Loucy (cell line): ENCODE measurements around the gene INSYN2B.

Experiments
- H2AFZ ChIP-seq: fragments of 200-600 bp; sonication (generic); 2 replicates; pipeline ENCODE4 v1.6.0; 2016; ENCODE audit warnings: antibody characterized with exemption, mild to moderate bottlenecking, low read length, moderate library complexity
- H3F3A ChIP-seq: fragments of 200-600 bp; 2 replicates; pipeline ENCODE4 v1.6.0; 2016; ENCODE audit warnings: antibody characterized with exemption, low read depth, mild to moderate bottlenecking
- H3K27me3 ChIP-seq: fragments of 200-600 bp; sonication (generic); 2 replicates; pipeline ENCODE4 v1.6.1; 2014; ENCODE audit warnings: low read length, mild to moderate bottlenecking; ENCODE audit not compliant: insufficient read depth, poor library complexity, severe bottlenecking
- H3K36me3 ChIP-seq: fragments of 200-600 bp; sonication (generic); 2 replicates; pipeline ENCODE4 v1.6.1; 2016; ENCODE audit warnings: low read length; ENCODE audit not compliant: insufficient read depth
- H3K4me1 ChIP-seq: fragments of 200-600 bp; sonication (generic); 2 replicates; pipeline ENCODE4 v1.5.1; 2014; ENCODE audit warnings: low read length, mild to moderate bottlenecking; ENCODE audit not compliant: insufficient read depth, poor library complexity, severe bottlenecking
- H3K4me2 ChIP-seq: fragments of 200-600 bp; sonication (generic); 2 replicates; pipeline ENCODE4 v1.6.0; 2014; ENCODE audit warnings: antibody characterized with exemption, low read length, low read depth, mild to moderate bottlenecking; ENCODE audit not compliant: poor library complexity, severe bottlenecking
- H3K4me3 ChIP-seq: fragments of 200-600 bp; sonication (generic); 2 replicates; pipeline ENCODE4 v1.5.1; 2014; ENCODE audit warnings: low read length, mild to moderate bottlenecking, mixed read lengths; ENCODE audit not compliant: poor library complexity, severe bottlenecking
- H3K79me2 ChIP-seq: fragments of 200-600 bp; sonication (generic); 2 replicates; pipeline ENCODE4 v1.6.1; 2014; ENCODE audit warnings: low read length; ENCODE audit not compliant: insufficient read depth
- H3K9ac ChIP-seq: fragments of 200-600 bp; sonication (generic); 2 replicates; pipeline ENCODE4 v1.6.0; 2014; ENCODE audit warnings: mild to moderate bottlenecking, low read depth, low read length, moderate library complexity; ENCODE audit not compliant: poor library complexity, severe bottlenecking
- H3K9me2 ChIP-seq: fragments of 200-600 bp; sonication (generic); replicated peaks from 2 replicates; pipeline ENCODE4 v1.6.1; 2016; ENCODE audit warnings: low read depth, low read length, mixed read lengths
- H3K9me3 ChIP-seq: fragments of 200-600 bp; sonication (generic); 2 replicates; pipeline ENCODE4 v1.6.1; 2014; ENCODE audit warnings: mild to moderate bottlenecking, antibody characterized with exemption, low read length, low read depth; ENCODE audit not compliant: insufficient read depth
- H4K20me1 ChIP-seq: fragments of 200-600 bp; sonication (generic); 2 replicates; pipeline ENCODE4 v1.6.0; 2014; ENCODE audit warnings: antibody characterized with exemption, low read length, mild to moderate bottlenecking; ENCODE audit not compliant: insufficient read depth, poor library complexity, severe bottlenecking
- CTCF ChIP-seq: fragments of 200-600 bp; sonication (generic); conservative IDR thresholded peaks from 2 replicates; pipeline ENCODE4 v1.5.1; 2014; ENCODE audit warnings: mild to moderate bottlenecking, antibody characterized with exemption, low read length
- EZH2phosphoT487 ChIP-seq: fragments of 200-600 bp; IDR thresholded peaks from 2 replicates; pipeline ENCODE4 v1.6.1; 2018; ENCODE audit warnings: antibody characterized with exemption, mild to moderate bottlenecking, moderate library complexity, borderline replicate concordance

INSYN2B gene

GRCh38 chr5:169918228-169918627, 62.1 kb downstream of the INSYN2B start:
- Histone ChIP-seq H4K20me1 (peaks cover 7% of the 10 kb centered on the region), H3K4me1 (no peaks in the 10 kb centered on the region), H3K79me2 (no peaks in the 10 kb centered on the region), H3K4me3 (no peak overlapping the region), H3K9me2 (no peaks in the 10 kb centered on the region), H3K9ac (no peak overlapping the region), H3K4me2 (no peak overlapping the region), H3K9me3 (no peaks in the 10 kb centered on the region), H3F3A (no peaks in the 10 kb centered on the region), H2AFZ (no peak overlapping the region), H3K27me3 (no peaks in the 10 kb centered on the region), H3K36me3 (no peaks in the 10 kb centered on the region; the same call in 1 of the 2 replicates)
- no peak for TF ChIP-seq CTCF
- TF ChIP-seq EZH2phosphoT487, result no peak

GRCh38 chr5:169917500-169917899, 62.8 kb downstream of the INSYN2B start:
- Histone ChIP-seq H3K27me3 (no peaks in the 10 kb centered on the region), H3K79me2 (no peaks in the 10 kb centered on the region), H3K36me3 (no peaks in the 10 kb centered on the region; the same call in 1 of the 2 replicates), H3K9me3 (no peaks in the 10 kb centered on the region), H3K4me3 (no peak overlapping the region), H3K4me1 (no peaks in the 10 kb centered on the region), H3K4me2 (no peak overlapping the region), H3K9ac (no peak overlapping the region), H3K9me2 (no peaks in the 10 kb centered on the region), H3F3A (no peaks in the 10 kb centered on the region), H4K20me1 (peaks cover 7% of the 10 kb centered on the region), H2AFZ (no peak overlapping the region)
- TF ChIP-seq EZH2phosphoT487 (no peak), CTCF (no peak)

GRCh38 chr5:169914766-169915165, 65.5 kb downstream of the INSYN2B start:
- Histone ChIP-seq H3K27me3 (no peaks in the 10 kb centered on the region), H3K9ac (no peak overlapping the region), H3K4me2 (no peak overlapping the region), H3K9me3 (no peaks in the 10 kb centered on the region), H2AFZ (no peak overlapping the region), H3K79me2 (no peaks in the 10 kb centered on the region), H3K36me3 (no peaks in the 10 kb centered on the region; the same call in 1 of the 2 replicates), H3K4me1 (no peaks in the 10 kb centered on the region), H3K4me3 (no peak overlapping the region), H3K9me2 (no peaks in the 10 kb centered on the region), H3F3A (no peaks in the 10 kb centered on the region), H4K20me1 (peaks cover 7% of the 10 kb centered on the region)
- TF ChIP-seq CTCF (no peak), EZH2phosphoT487 (no peak)
